ENCODE measurements around the gene ADGRD2. TPM values are rescaled to one million over a fixed set of nuclear protein-coding genes. Genes with fewer than 3 reads are reported as not detected.

ADGRD2 gene
- total RNA-seq, 1 experiment from 2014 or later, result not detected

DNA sequence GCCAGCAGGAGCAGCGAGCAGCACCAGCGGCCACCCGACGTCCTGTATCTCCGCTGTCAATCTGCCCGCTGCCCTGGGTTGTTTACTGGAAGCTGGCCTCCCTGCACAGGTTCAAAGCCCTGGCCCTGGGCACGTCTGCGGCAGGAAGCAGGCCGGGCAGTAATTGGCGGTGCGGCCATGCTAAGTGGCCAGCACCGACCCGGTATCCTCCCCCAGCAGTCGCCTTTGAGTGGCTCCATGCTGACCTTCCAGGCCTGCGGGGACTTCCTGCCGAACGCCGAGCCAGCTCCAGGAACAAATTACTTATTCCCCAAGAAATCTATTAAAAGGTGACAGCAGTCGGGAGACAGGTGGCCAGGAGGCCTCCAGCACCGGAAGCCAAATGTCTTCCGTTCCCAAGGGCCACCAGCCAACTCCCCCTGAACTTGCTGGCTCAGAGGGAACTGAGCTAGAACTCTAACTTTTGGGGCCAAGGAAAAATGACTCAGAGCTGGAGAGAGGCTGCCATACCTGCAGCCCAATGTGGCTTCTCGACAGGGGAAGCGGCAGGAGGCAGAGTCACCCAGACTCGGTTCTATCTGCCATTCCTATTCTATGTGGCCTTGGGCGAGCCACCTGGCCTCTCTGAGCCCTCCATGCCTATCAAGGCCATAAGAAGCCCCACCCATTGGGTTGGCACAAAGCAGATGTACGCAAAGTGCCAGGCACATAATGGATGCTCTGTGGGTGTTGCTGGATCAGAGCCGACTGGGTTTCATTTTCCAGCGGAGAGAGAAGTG lies 21.3 kb upstream of the ADGRD2 start:
- intact Hi-C loops (cut with micrococcal nuclease), result no loop called here
- no peak overlapping the region for H2AFZ ChIP-seq (ENCODE audit: low read depth, low read length, poor library complexity, severe bottlenecking)
- H3K27ac ChIP-seq (ENCODE audit: low read depth, low read length), result no peak overlapping the region
- no peaks in the 10 kb centered on the region for H3K27me3 ChIP-seq (ENCODE audit: insufficient read depth, low read length)
- POLR2A ChIA-PET, result no interaction called here
- ATAC-seq (no peak), DNase-seq (ENCODE audit: low read depth, low spot score) (no peak)
- H3K36me3 ChIP-seq (ENCODE audit: control insufficient read depth in 1 of 2, insufficient read depth in 2 of 2, low read length in 2 of 2), result no peaks in the 10 kb centered on the region
- RAD21 ChIA-PET (ENCODE audit: low non-redundant PET in 1 of 2, low total read pairs in 2 of 2, uncharacterized antibody in 2 of 2, unreplicated experiment in 2 of 2), result no interaction called here
- H3K9ac ChIP-seq (ENCODE audit: low read length), result no peak overlapping the region
- TF ChIP-seq ZFX (IDR thresholded peaks at IDR 0.05) (no peak), CEBPB (IDR thresholded peaks at IDR 0.05; ENCODE audit: low read depth) (no peak), POLR2A (IDR thresholded peaks at IDR 0.05; ENCODE audit: borderline replicate concordance, extremely low read depth, insufficient read depth, insufficient read length) (no peak), EZH2phosphoT487 (IDR thresholded peaks at IDR 0.05; ENCODE audit: borderline replicate concordance) (no peak), FOSL1 (IDR thresholded peaks at IDR 0.05; ENCODE audit: low read depth) (no peak), YY1 (IDR thresholded peaks at IDR 0.05; ENCODE audit: extremely low read depth, insufficient replicate concordance, low read depth, low read length) (no peak), TCF7L2 (IDR thresholded peaks at IDR 0.05; ENCODE audit: borderline replicate concordance, extremely low read depth, insufficient read depth, insufficient read length) (no peak), SIN3A (IDR thresholded peaks at IDR 0.05; ENCODE audit: low read depth) (no peak), RAD21 (IDR thresholded peaks at IDR 0.05; ENCODE audit: low read depth) (no peak), ZNF274 (IDR thresholded peaks at IDR 0.05; ENCODE audit: low read depth, low read length) (no peak)
- TF ChIP-seq, protein P1, sequence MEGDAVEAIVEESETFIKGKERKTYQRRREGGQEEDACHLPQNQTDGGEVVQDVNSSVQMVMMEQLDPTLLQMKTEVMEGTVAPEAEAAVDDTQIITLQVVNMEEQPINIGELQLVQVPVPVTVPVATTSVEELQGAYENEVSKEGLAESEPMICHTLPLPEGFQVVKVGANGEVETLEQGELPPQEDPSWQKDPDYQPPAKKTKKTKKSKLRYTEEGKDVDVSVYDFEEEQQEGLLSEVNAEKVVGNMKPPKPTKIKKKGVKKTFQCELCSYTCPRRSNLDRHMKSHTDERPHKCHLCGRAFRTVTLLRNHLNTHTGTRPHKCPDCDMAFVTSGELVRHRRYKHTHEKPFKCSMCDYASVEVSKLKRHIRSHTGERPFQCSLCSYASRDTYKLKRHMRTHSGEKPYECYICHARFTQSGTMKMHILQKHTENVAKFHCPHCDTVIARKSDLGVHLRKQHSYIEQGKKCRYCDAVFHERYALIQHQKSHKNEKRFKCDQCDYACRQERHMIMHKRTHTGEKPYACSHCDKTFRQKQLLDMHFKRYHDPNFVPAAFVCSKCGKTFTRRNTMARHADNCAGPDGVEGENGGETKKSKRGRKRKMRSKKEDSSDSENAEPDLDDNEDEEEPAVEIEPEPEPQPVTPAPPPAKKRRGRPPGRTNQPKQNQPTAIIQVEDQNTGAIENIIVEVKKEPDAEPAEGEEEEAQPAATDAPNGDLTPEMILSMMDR (IDR thresholded peaks at IDR 0.05 in 2 of 3, conservative IDR thresholded peaks at IDR 0.05 in 1 of 3; ENCODE audit: borderline replicate concordance in 1 of 3, insufficient read depth in 1 of 3, low read depth in 2 of 3, low read length in 2 of 3), result no peak
- TF ChIP-seq, protein P2, sequence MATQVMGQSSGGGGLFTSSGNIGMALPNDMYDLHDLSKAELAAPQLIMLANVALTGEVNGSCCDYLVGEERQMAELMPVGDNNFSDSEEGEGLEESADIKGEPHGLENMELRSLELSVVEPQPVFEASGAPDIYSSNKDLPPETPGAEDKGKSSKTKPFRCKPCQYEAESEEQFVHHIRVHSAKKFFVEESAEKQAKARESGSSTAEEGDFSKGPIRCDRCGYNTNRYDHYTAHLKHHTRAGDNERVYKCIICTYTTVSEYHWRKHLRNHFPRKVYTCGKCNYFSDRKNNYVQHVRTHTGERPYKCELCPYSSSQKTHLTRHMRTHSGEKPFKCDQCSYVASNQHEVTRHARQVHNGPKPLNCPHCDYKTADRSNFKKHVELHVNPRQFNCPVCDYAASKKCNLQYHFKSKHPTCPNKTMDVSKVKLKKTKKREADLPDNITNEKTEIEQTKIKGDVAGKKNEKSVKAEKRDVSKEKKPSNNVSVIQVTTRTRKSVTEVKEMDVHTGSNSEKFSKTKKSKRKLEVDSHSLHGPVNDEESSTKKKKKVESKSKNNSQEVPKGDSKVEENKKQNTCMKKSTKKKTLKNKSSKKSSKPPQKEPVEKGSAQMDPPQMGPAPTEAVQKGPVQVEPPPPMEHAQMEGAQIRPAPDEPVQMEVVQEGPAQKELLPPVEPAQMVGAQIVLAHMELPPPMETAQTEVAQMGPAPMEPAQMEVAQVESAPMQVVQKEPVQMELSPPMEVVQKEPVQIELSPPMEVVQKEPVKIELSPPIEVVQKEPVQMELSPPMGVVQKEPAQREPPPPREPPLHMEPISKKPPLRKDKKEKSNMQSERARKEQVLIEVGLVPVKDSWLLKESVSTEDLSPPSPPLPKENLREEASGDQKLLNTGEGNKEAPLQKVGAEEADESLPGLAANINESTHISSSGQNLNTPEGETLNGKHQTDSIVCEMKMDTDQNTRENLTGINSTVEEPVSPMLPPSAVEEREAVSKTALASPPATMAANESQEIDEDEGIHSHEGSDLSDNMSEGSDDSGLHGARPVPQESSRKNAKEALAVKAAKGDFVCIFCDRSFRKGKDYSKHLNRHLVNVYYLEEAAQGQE (IDR thresholded peaks at IDR 0.05; ENCODE audit: low read depth), result no peak
- TF ChIP-seq, protein P3, sequence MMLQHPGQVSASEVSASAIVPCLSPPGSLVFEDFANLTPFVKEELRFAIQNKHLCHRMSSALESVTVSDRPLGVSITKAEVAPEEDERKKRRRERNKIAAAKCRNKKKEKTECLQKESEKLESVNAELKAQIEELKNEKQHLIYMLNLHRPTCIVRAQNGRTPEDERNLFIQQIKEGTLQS (IDR thresholded peaks at IDR 0.05), result no peak
- TF ChIP-seq, protein P4, sequence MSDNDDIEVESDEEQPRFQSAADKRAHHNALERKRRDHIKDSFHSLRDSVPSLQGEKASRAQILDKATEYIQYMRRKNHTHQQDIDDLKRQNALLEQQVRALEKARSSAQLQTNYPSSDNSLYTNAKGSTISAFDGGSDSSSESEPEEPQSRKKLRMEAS (IDR thresholded peaks at IDR 0.05), result no peak
- no peak overlapping the region for H3K4me3 ChIP-seq (replicated peaks in 1 of 2; ENCODE audit: low read depth in 1 of 2, low read length in 2 of 2)
- no peaks in the 10 kb centered on the region for H4K20me1 ChIP-seq (ENCODE audit: insufficient read depth)
- no peaks in the 10 kb centered on the region for H3K79me2 ChIP-seq (ENCODE audit: insufficient read depth, low read length)
- CTCF ChIA-PET, result interaction anchor here (0.8 to 1.8 kb wide), 2 partner anchors 11 to 108 kb away, joined by 3 to 4 read pairs; no protein-coding TSS in a partner anchor
- no peaks in the 10 kb centered on the region for H3K9me3 ChIP-seq (ENCODE audit: control insufficient read depth in 1 of 2, insufficient read depth in 1 of 2, low read depth in 1 of 2, low read length in 2 of 2)
- no peaks in the 10 kb centered on the region for H3K4me1 ChIP-seq (ENCODE audit: control insufficient read depth in 1 of 2, insufficient read depth in 2 of 2, low read length in 2 of 2)
- no peak overlapping the region for H3K4me2 ChIP-seq (ENCODE audit: low read length)
- no TSS peak for BruUV-seq (replicated peaks)
- H3K9me2 ChIP-seq (ENCODE audit: insufficient read depth), result no peaks in the 10 kb centered on the region

Data from HCT116 (cell line).